Measurements from ENCODE around the gene OVCH1. TPM values are rescaled to one million over a fixed set of nuclear protein-coding genes. Genes with fewer than 3 reads are reported as not detected.
A peak's percentile ranks its signal among the peaks of the same experiment; 100 is the strongest.

OVCH1 gene
- total RNA-seq, 2 experiments from 2014 or later = not detected

DNA sequence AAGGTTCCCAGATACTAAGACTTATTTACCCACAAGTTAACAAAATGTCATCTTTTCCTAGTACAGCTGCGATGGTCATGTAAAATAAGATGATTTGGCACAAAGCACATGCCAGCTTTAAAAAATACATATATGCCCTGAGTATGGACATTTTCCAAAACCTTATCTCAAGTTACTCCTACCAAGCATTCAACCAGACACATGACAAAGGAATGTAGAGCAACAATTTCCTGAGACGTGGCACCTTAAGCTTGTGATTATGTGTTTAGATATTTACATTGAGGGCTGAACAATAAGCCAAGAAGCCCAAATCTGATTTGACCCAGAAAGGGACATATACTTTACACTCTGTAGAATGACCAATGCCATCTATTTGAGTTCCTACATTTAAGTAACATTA lies 24.5 kb upstream of the OVCH1 start:
- no peaks in the 10 kb centered on the region for H3K36me3 Mint-ChIP-seq (ENCODE audit: low read depth)
- TF ChIP-seq, protein P1, sequence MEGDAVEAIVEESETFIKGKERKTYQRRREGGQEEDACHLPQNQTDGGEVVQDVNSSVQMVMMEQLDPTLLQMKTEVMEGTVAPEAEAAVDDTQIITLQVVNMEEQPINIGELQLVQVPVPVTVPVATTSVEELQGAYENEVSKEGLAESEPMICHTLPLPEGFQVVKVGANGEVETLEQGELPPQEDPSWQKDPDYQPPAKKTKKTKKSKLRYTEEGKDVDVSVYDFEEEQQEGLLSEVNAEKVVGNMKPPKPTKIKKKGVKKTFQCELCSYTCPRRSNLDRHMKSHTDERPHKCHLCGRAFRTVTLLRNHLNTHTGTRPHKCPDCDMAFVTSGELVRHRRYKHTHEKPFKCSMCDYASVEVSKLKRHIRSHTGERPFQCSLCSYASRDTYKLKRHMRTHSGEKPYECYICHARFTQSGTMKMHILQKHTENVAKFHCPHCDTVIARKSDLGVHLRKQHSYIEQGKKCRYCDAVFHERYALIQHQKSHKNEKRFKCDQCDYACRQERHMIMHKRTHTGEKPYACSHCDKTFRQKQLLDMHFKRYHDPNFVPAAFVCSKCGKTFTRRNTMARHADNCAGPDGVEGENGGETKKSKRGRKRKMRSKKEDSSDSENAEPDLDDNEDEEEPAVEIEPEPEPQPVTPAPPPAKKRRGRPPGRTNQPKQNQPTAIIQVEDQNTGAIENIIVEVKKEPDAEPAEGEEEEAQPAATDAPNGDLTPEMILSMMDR (IDR thresholded peaks at IDR 0.05) = no peak
- H3K4me1 ChIP-seq (ENCODE audit: insufficient read depth, low read length) = no peaks in the 10 kb centered on the region
- no peak overlapping the region for H3K4me3 Mint-ChIP-seq
- H3K36me3 ChIP-seq (ENCODE audit: insufficient read depth, low read length) = no peaks in the 10 kb centered on the region
- no peaks in the 10 kb centered on the region for H3K27me3 ChIP-seq (ENCODE audit: control insufficient read depth in 1 of 2, insufficient read depth in 2 of 2, low read length in 2 of 2)
- no peak overlapping the region for H3K27ac Mint-ChIP-seq
- H3K9me3 Mint-ChIP-seq = no peaks in the 10 kb centered on the region
- intact Hi-C loops (cut with DNase I, micrococcal nuclease) = no loop called here
- ATAC-seq (ENCODE audit: poor library complexity) (no peak), DNase-seq (no peak)
- POLR2A ChIA-PET = no interaction called here
- no peak overlapping the region for H3K4me3 ChIP-seq (ENCODE audit: low read length)
- no peaks in the 10 kb centered on the region for H3K4me1 Mint-ChIP-seq (ENCODE audit: low read depth)
- no peaks in the 10 kb centered on the region for H3K27me3 Mint-ChIP-seq
- no peak overlapping the region for H3K27ac ChIP-seq (ENCODE audit: low read depth in 1 of 2, low read length in 2 of 2)
- H3K9me3 ChIP-seq (ENCODE audit: control insufficient read depth in 1 of 2, insufficient read depth in 1 of 2, low read length in 2 of 2) = no peaks in the 10 kb centered on the region
- CTCF ChIA-PET = no interaction called here

DNA sequence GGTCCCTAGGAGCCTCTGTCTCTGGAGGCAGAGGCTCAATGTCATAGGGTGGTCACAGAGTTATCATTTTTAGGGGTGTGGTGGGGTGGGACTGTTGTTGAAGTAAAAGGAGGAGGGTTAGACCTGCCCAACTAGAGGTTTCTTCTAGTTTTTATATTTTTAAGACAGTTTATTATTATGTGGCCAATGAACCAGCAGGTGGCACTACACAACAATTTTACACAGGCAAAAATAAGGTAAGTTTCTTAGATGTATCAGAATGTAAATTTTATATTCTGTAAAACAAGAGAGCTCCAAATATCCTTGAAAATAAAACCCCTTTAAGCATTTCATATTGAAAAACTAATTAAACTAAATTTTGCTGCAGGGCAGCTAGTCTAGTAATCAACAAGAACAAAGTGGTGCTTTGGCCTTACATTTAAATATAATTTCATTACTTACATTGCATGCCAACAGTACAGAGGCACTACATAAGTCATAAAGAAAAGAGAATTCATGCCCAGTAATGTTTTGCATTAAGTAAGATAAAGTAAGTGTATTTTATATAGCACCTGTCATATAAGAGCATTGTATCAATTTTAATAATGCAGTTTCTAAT lies 22.2 kb upstream of the OVCH1 start:
- ChIA-PET CTCF (interaction anchor here (1.0 kb wide), 1 partner anchor 9 kb away, joined by 4 read pairs; no protein-coding TSS in a partner anchor), POLR2A (no interaction called here)
- H3K27me3 Mint-ChIP-seq = peaks cover 15% of the 10 kb centered on the region
- no peaks in the 10 kb centered on the region for H3K9me3 Mint-ChIP-seq
- H3K4me1 ChIP-seq (ENCODE audit: insufficient read depth, low read length) = no peaks in the 10 kb centered on the region
- H3K36me3 Mint-ChIP-seq (ENCODE audit: low read depth) = no peaks in the 10 kb centered on the region
- peak in 5 of 14 experiments; percentile 1 to 58 (median 39) for DNase-seq
- ATAC-seq (ENCODE audit: poor library complexity) = no peak
- intact Hi-C loops (cut with DNase I, micrococcal nuclease) = loop anchor here (1.0 to 10.0 kb wide), 4 partner anchors 205 to 1327 kb away; no protein-coding TSS in a partner anchor
- H3K4me3 Mint-ChIP-seq = no peak overlapping the region
- H3K27me3 ChIP-seq (ENCODE audit: control insufficient read depth in 1 of 2, insufficient read depth in 2 of 2, low read length in 2 of 2) = peaks cover 0 to 3% of the 10 kb centered on the region in 2 experiments
- H3K4me1 Mint-ChIP-seq (ENCODE audit: low read depth) = no peaks in the 10 kb centered on the region
- H3K9me3 ChIP-seq (ENCODE audit: control insufficient read depth in 1 of 2, insufficient read depth in 1 of 2, low read length in 2 of 2) = no peaks in the 10 kb centered on the region
- no peaks in the 10 kb centered on the region for H3K36me3 ChIP-seq (ENCODE audit: insufficient read depth, low read length)
- H3K27ac ChIP-seq (ENCODE audit: low read depth in 1 of 2, low read length in 2 of 2) = no peak overlapping the region
- H3K27ac Mint-ChIP-seq = no peak overlapping the region
- H3K4me3 ChIP-seq (ENCODE audit: low read length) = no peak overlapping the region
- TF ChIP-seq, protein P1 (IDR thresholded peaks at IDR 0.05) = peak; percentile 72

DNA sequence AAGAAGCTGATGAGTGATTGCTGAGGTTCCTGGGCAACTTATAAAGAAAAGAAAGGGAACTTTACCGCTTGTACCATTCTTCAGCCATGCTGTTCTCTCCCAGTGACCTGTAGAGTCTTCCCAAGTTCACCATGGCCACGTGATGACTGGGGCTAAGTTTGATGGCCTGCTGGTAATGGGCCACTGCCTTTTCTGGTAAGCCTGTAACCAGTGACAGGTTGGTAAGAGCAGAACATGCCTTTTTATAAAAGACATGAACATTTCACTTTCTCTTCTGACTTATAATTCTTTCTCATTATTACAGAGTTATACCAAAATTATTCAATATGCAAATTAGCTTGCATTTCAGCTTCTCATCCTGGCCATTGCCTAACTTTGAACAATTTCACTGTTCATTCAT lies 20.9 kb upstream of the OVCH1 start:
- Histone ChIP-seq H3K27ac (ENCODE audit: low read depth in 1 of 2, low read length in 2 of 2) (no peak overlapping the region), H3K9me3 (ENCODE audit: control insufficient read depth in 1 of 2, insufficient read depth in 1 of 2, low read length in 2 of 2) (no peaks in the 10 kb centered on the region), H3K4me3 (ENCODE audit: low read length) (no peak overlapping the region), H3K27me3 (ENCODE audit: control insufficient read depth in 1 of 2, insufficient read depth in 2 of 2, low read length in 2 of 2) (peaks cover 0 to 3% of the 10 kb centered on the region in 2 experiments), H3K36me3 (ENCODE audit: insufficient read depth, low read length) (no peaks in the 10 kb centered on the region), H3K4me1 (ENCODE audit: insufficient read depth, low read length) (no peaks in the 10 kb centered on the region)
- no peaks in the 10 kb centered on the region for H3K9me3 Mint-ChIP-seq
- CTCF ChIA-PET = no interaction called here
- DNase-seq (no peak), ATAC-seq (ENCODE audit: poor library complexity) (no peak)
- TF ChIP-seq, protein P1 (IDR thresholded peaks at IDR 0.05) = no peak
- no peaks in the 10 kb centered on the region for H3K36me3 Mint-ChIP-seq (ENCODE audit: low read depth)
- H3K4me3 Mint-ChIP-seq = no peak overlapping the region
- peaks cover 20% of the 10 kb centered on the region for H3K27me3 Mint-ChIP-seq
- H3K27ac Mint-ChIP-seq = no peak overlapping the region
- POLR2A ChIA-PET = no interaction called here
- H3K4me1 Mint-ChIP-seq (ENCODE audit: low read depth) = no peaks in the 10 kb centered on the region
- intact Hi-C loops (cut with DNase I, micrococcal nuclease) = loop anchor here (2.0 to 10.0 kb wide), 3 partner anchors 204 to 1328 kb away; no protein-coding TSS in a partner anchor

Data from CD4-positive, alpha-beta T cell (primary cell).